Colonic mucosa (tissue), 4 donors: Measurements from ENCODE around the gene BMPER. TPM values are rescaled to one million over a fixed set of nuclear protein-coding genes. Genes with fewer than 3 reads are reported as not detected.

Experiments
- DNase-seq: peaks from one replicate; pipeline ENCODE4 v3.0.0-alpha.2; 2020
- H3K27ac ChIP-seq: fragments of 200-600 bp; one replicate; pipeline ENCODE4 v1.8.0; 2021
- H3K27me3 ChIP-seq: fragments of 200-600 bp; one replicate; pipeline ENCODE4 v1.8.0; 2021
- H3K36me3 ChIP-seq: fragments of 200-600 bp; one replicate; pipeline ENCODE4 v1.8.0; 2021
- H3K4me1 ChIP-seq: fragments of 200-600 bp; one replicate; pipeline ENCODE4 v1.8.0; 2021; ENCODE audit warnings: mild to moderate bottlenecking
- H3K4me3 ChIP-seq: fragments of 200-600 bp; one replicate; pipeline ENCODE4 v1.8.0; 2021
- H3K9ac ChIP-seq, 2 donors: one replicate each; pipeline ENCODE4 v1.7.0; 2013; ENCODE audit warnings: control low read depth in 2 of 2, low read depth in 2 of 2, low read length in 2 of 2
- H3K9me3 ChIP-seq: fragments of 200-600 bp; one replicate; pipeline ENCODE4 v1.8.0; 2021
- CTCF ChIP-seq: fragments of 200-600 bp; IDR thresholded peaks from one replicate; pipeline ENCODE4 v1.8.0; 2022; ENCODE audit warnings: antibody characterized with exemption, mild to moderate bottlenecking
- intact Hi-C: fragments of 100-400 bp; cut with DNase I; formaldehyde crosslinking; loops from one replicate; pipeline ENCODE4 v1.14.1; 2022
- total RNA-seq, 2 donors: library from RNA; stranded (reverse); fragmentation: NEBNext Ultra II Directional in 1 of 2; extraction: Animal tissue kit (Norgen Biotek cat#: 25700) in 1 of 2; gene quantifications; one replicate each; pipeline ENCODE4 v1.2.1, GENCODE V29; 2021
- donor health status: healthy.
- donor health status: DM: no; HTN: no; CAD: no.
- donor health status: DM: no; HTN: no; CAD: no.

The BMPER gene
- total RNA-seq, 2 donors from 2014 or later, result 0.85 to 1.3 TPM

- Histone ChIP-seq H3K4me3 (no peak overlapping the region), H3K9ac (no peak overlapping the region), H3K4me1 (no peaks in the 10 kb centered on the region), H3K27me3 (no peaks in the 10 kb centered on the region), H3K27ac (no peak overlapping the region), H3K9me3 (no peaks in the 10 kb centered on the region), H3K36me3 (no peaks in the 10 kb centered on the region)
- no peak for TF ChIP-seq CTCF
- no peak for DNase-seq
- intact Hi-C loops, result no loop called here
Observed at GRCh38 chr7:34044306-34044643, 138.9 kb downstream of the BMPER start.

- no peak overlapping the region for H3K27ac ChIP-seq
- no peak for DNase-seq
- no peak overlapping the region for H3K4me3 ChIP-seq
- H3K9ac ChIP-seq, result no peak overlapping the region
- no peaks in the 10 kb centered on the region for H3K4me1 ChIP-seq
- TF ChIP-seq CTCF, result no peak
- no peaks in the 10 kb centered on the region for H3K9me3 ChIP-seq
- H3K27me3 ChIP-seq, result no peaks in the 10 kb centered on the region
- intact Hi-C loops, result no loop called here
- H3K36me3 ChIP-seq, result no peaks in the 10 kb centered on the region
Observed at GRCh38 chr7:34044734-34045353, 139.5 kb downstream of the BMPER start.

- Histone ChIP-seq H3K27ac (no peak overlapping the region), H3K9ac (no peak overlapping the region), H3K27me3 (no peaks in the 10 kb centered on the region), H3K9me3 (no peaks in the 10 kb centered on the region), H3K36me3 (no peaks in the 10 kb centered on the region), H3K4me3 (no peak overlapping the region), H3K4me1 (no peaks in the 10 kb centered on the region)
- intact Hi-C loops, result no loop called here
- TF ChIP-seq CTCF, result no peak
- DNase-seq, result no peak
Observed at GRCh38 chr7:34048445-34048844, 143.1 kb downstream of the BMPER start.

- intact Hi-C loops, result no loop called here
- H3K4me1 ChIP-seq, result no peaks in the 10 kb centered on the region
- H3K27me3 ChIP-seq, result no peaks in the 10 kb centered on the region
- no peak overlapping the region for H3K9ac ChIP-seq
- H3K9me3 ChIP-seq, result no peaks in the 10 kb centered on the region
- no peak overlapping the region for H3K27ac ChIP-seq
- H3K4me3 ChIP-seq, result no peak overlapping the region
- TF ChIP-seq CTCF, result no peak
- DNase-seq, result no peak
- H3K36me3 ChIP-seq, result no peaks in the 10 kb centered on the region
Observed at GRCh38 chr7:34054075-34054474, 148.7 kb downstream of the BMPER start.

GRCh38 chr7:34057136-34057535, 151.8 kb downstream of the BMPER start:
- intact Hi-C loops, result no loop called here

More at GRCh38 chr7:34057136-34057535, 151.8 kb downstream of the BMPER start:
- Histone ChIP-seq H3K4me1 (no peaks in the 10 kb centered on the region), H3K27ac (no peak overlapping the region), H3K9ac (no peak overlapping the region), H3K36me3 (no peaks in the 10 kb centered on the region), H3K4me3 (no peak overlapping the region), H3K9me3 (no peaks in the 10 kb centered on the region), H3K27me3 (no peaks in the 10 kb centered on the region)
- no peak for TF ChIP-seq CTCF
- DNase-seq, result no peak
